Nephron (organoid): ENCODE data around the gene C1QA.

Experiments
- H3K27ac Mint-ChIP-seq, 3 experiments: 2 replicates each; pipeline ENCODE4 v1.8.0; 2020; ENCODE audit warnings: mixed read lengths in 3 of 3, mild to moderate bottlenecking in 2 of 3, moderate library complexity in 1 of 3
- H3K27me3 Mint-ChIP-seq: 2 replicates; pipeline ENCODE4 v1.8.0; 2021; ENCODE audit warnings: low read depth, mild to moderate bottlenecking, moderate library complexity, mixed read lengths
- H3K36me3 Mint-ChIP-seq: 2 replicates; pipeline ENCODE4 v1.8.0; 2020; ENCODE audit warnings: low read depth, mixed read lengths
- H3K4me1 Mint-ChIP-seq: 2 replicates; pipeline ENCODE4 v1.8.0; 2020; ENCODE audit warnings: mixed read lengths
- H3K4me3 Mint-ChIP-seq, 3 experiments: 2 replicates each; pipeline ENCODE4 v1.8.0; 2020; ENCODE audit warnings: mild to moderate bottlenecking in 3 of 3, mixed read lengths in 3 of 3, moderate library complexity in 2 of 3
- H3K9me3 Mint-ChIP-seq: 2 replicates; pipeline ENCODE4 v1.8.0; 2020; ENCODE audit warnings: mixed read lengths
- TF ChIP-seq, protein P1 (sequence below), 3 experiments: fragments of 200-600 bp; sonication (generic); IDR thresholded peaks; one replicate each; pipeline ENCODE4 v1.5.0; 2021; ENCODE audit warnings: antibody characterized with exemption in 3 of 3; ENCODE audit not compliant: unreplicated experiment in 3 of 3

The C1QA gene

GRCh38 chr1:22643381-22643780, 7.0 kb downstream of the C1QA start, which contains the start of gene C1QC:
C1QC (plus strand) TSS chr1:22643633; CDS start chr1:22644024, 391 bp downstream.
- Mint-ChIP-seq H3K27ac (no peak within 1 kb of the TSS), H3K4me1 (peaks cover 5% of the 10 kb centered on the region), H3K4me3 (no peak within 1 kb of the TSS), H3K36me3 (no peaks in the 10 kb centered on the region), H3K9me3 (no peaks in the 10 kb centered on the region), H3K27me3 (peaks cover 17% of the 10 kb centered on the region)
- TF ChIP-seq, protein P1, sequence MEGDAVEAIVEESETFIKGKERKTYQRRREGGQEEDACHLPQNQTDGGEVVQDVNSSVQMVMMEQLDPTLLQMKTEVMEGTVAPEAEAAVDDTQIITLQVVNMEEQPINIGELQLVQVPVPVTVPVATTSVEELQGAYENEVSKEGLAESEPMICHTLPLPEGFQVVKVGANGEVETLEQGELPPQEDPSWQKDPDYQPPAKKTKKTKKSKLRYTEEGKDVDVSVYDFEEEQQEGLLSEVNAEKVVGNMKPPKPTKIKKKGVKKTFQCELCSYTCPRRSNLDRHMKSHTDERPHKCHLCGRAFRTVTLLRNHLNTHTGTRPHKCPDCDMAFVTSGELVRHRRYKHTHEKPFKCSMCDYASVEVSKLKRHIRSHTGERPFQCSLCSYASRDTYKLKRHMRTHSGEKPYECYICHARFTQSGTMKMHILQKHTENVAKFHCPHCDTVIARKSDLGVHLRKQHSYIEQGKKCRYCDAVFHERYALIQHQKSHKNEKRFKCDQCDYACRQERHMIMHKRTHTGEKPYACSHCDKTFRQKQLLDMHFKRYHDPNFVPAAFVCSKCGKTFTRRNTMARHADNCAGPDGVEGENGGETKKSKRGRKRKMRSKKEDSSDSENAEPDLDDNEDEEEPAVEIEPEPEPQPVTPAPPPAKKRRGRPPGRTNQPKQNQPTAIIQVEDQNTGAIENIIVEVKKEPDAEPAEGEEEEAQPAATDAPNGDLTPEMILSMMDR (IDR thresholded peaks at IDR 0.05; ENCODE audit: unreplicated experiment in 3 of 3), result no peak

GRCh38 chr1:22643928-22644327, 7.5 kb downstream of the C1QA start:
- Mint-ChIP-seq H3K9me3 (no peaks in the 10 kb centered on the region), H3K27ac (no peak overlapping the region), H3K36me3 (no peaks in the 10 kb centered on the region), H3K4me3 (no peak overlapping the region), H3K4me1 (peaks cover 5% of the 10 kb centered on the region), H3K27me3 (peaks cover 17% of the 10 kb centered on the region)
- TF ChIP-seq, protein P1 (IDR thresholded peaks at IDR 0.05; ENCODE audit: unreplicated experiment in 3 of 3), result no peak

- peaks cover 5% of the 10 kb centered on the region for H3K4me1 Mint-ChIP-seq
- H3K27me3 Mint-ChIP-seq, result peaks cover 15% of the 10 kb centered on the region
- no peak overlapping the region for H3K4me3 Mint-ChIP-seq
- no peak overlapping the region for H3K27ac Mint-ChIP-seq
- H3K9me3 Mint-ChIP-seq, result no peaks in the 10 kb centered on the region
- no peaks in the 10 kb centered on the region for H3K36me3 Mint-ChIP-seq
- TF ChIP-seq, protein P1 (IDR thresholded peaks at IDR 0.05; ENCODE audit: unreplicated experiment in 3 of 3), result no peak
Measured at GRCh38 chr1:22645931-22646330, 9.5 kb downstream of the C1QA start.

- Mint-ChIP-seq H3K27ac (no peak overlapping the region), H3K27me3 (peaks cover 11% of the 10 kb centered on the region), H3K9me3 (no peaks in the 10 kb centered on the region), H3K4me1 (peaks cover under 1% of the 10 kb centered on the region), H3K4me3 (no peak overlapping the region), H3K36me3 (no peaks in the 10 kb centered on the region)
- TF ChIP-seq, protein P1 (IDR thresholded peaks at IDR 0.05; ENCODE audit: unreplicated experiment in 3 of 3), result no peak
Measured at GRCh38 chr1:22646384-22646783, 10.0 kb downstream of the C1QA start.

DNA sequence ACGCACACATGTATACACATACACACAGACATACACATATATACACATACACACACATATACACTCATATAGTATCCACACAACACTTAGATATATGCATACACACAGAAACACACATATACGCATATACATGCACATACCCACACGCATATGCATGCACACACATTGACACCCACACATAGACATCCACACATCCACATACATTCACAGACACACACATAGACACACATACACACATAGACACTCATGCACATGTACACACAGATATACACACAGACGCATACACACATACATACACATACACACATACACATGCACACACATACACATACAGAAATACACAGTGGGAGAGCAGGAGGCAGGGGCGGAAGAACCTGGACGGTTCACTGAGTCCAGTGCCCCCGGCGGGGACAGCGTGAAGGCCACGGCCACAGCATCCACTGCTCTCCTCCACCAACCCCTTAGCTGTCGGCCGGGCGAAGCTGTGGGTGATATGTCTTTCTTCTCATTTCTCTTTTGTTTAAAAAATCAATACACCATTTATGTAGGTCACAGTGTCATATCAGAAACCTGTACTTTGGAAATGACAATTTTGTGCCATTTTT, 13.8 kb downstream of the C1QA start:
- no peaks in the 10 kb centered on the region for H3K9me3 Mint-ChIP-seq
- no peak overlapping the region for H3K27ac Mint-ChIP-seq
- TF ChIP-seq, protein P1 (IDR thresholded peaks at IDR 0.05; ENCODE audit: unreplicated experiment in 3 of 3), result no peak
- H3K4me3 Mint-ChIP-seq, result no peak overlapping the region
- H3K27me3 Mint-ChIP-seq, result peaks cover 16% of the 10 kb centered on the region
- H3K4me1 Mint-ChIP-seq, result peaks cover 10% of the 10 kb centered on the region
- no peaks in the 10 kb centered on the region for H3K36me3 Mint-ChIP-seq
